Measurements from ENCODE around the gene PRPF40A.

PRPF40A gene

DNA sequence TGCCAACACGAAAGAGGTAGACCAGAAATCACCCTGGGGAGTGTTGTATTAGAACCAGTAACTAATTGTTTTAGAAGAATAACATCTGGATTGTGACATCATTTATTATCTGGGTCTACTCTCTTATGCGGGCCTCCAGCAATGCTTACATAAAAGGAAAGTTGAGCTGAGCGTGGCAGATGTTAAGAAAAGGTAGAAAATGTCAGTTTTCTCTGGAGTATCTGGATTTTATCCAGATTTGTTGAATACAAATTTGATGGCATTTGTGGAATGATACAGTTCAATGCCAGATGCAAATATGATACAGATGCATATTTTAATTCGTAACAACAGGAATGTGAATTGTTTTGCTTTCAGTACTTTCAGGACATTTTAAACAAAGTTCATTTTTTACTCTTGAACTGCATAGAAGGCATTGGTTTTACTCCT is 90.3 kb downstream of the PRPF40A start:
- H3F3A ChIP-seq (ENCODE audit: low read depth) = no peaks in the 10 kb centered on the region
- no peak overlapping the region; the same call in 1 of the 2 replicates for H2AFZ ChIP-seq (ENCODE audit: low read length)
- H3K27me3 ChIP-seq (ENCODE audit: insufficient read depth, low read length, poor library complexity, severe bottlenecking) = no peaks in the 10 kb centered on the region
- H3K4me3 ChIP-seq (ENCODE audit: low read length, poor library complexity, severe bottlenecking) = no peak overlapping the region
- TF ChIP-seq EZH2phosphoT487 (IDR thresholded peaks at IDR 0.05; ENCODE audit: borderline replicate concordance) = no peak
- TF ChIP-seq, protein P1, sequence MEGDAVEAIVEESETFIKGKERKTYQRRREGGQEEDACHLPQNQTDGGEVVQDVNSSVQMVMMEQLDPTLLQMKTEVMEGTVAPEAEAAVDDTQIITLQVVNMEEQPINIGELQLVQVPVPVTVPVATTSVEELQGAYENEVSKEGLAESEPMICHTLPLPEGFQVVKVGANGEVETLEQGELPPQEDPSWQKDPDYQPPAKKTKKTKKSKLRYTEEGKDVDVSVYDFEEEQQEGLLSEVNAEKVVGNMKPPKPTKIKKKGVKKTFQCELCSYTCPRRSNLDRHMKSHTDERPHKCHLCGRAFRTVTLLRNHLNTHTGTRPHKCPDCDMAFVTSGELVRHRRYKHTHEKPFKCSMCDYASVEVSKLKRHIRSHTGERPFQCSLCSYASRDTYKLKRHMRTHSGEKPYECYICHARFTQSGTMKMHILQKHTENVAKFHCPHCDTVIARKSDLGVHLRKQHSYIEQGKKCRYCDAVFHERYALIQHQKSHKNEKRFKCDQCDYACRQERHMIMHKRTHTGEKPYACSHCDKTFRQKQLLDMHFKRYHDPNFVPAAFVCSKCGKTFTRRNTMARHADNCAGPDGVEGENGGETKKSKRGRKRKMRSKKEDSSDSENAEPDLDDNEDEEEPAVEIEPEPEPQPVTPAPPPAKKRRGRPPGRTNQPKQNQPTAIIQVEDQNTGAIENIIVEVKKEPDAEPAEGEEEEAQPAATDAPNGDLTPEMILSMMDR (conservative IDR thresholded peaks at IDR 0.05; ENCODE audit: low read length) = no peak
- H3K79me2 ChIP-seq (ENCODE audit: insufficient read depth, low read length) = no peaks in the 10 kb centered on the region
- no peaks in the 10 kb centered on the region for H4K20me1 ChIP-seq (ENCODE audit: insufficient read depth, low read length, poor library complexity, severe bottlenecking)
- H3K9me3 ChIP-seq (ENCODE audit: insufficient read depth, low read depth, low read length) = no peaks in the 10 kb centered on the region
- H3K9ac ChIP-seq (ENCODE audit: low read depth, low read length, poor library complexity, severe bottlenecking) = no peak overlapping the region
- no peaks in the 10 kb centered on the region for H3K4me1 ChIP-seq (ENCODE audit: insufficient read depth, low read length, poor library complexity, severe bottlenecking)
- H3K4me2 ChIP-seq (ENCODE audit: low read depth, low read length, poor library complexity, severe bottlenecking) = no peak overlapping the region
- H3K36me3 ChIP-seq (ENCODE audit: insufficient read depth, low read length) = no peaks in the 10 kb centered on the region
- no peaks in the 10 kb centered on the region for H3K9me2 ChIP-seq (replicated peaks; ENCODE audit: low read depth, low read length)

DNA sequence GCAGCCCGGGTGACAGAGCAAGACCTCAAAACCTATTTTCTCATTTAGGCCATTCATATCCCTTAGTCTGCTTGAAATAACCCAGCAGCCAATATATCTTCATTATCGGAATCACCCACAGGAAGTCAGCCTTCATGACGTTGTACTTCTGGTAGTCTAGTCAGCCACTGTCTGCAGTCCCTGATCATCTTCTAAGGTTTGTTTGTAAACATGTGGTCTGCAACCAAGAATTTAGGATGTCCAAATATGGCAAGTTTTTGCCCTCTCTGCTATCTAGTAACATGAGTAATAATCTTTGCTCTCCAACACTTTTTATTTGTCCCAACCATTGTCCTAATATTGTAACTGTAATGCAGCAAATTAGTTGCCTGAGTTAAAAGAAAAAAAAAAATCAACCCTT is 92.5 kb downstream of the PRPF40A start:
- Histone ChIP-seq H2AFZ (ENCODE audit: low read length) (no peak overlapping the region), H3K36me3 (ENCODE audit: insufficient read depth, low read length) (no peaks in the 10 kb centered on the region), H3K79me2 (ENCODE audit: insufficient read depth, low read length) (no peaks in the 10 kb centered on the region), H3K4me1 (ENCODE audit: insufficient read depth, low read length, poor library complexity, severe bottlenecking) (no peaks in the 10 kb centered on the region), H3K4me2 (ENCODE audit: low read depth, low read length, poor library complexity, severe bottlenecking) (no peak overlapping the region), H3K4me3 (ENCODE audit: low read length, poor library complexity, severe bottlenecking) (no peak overlapping the region), H3F3A (ENCODE audit: low read depth) (no peaks in the 10 kb centered on the region), H3K9me3 (ENCODE audit: insufficient read depth, low read depth, low read length) (no peaks in the 10 kb centered on the region), H3K27me3 (ENCODE audit: insufficient read depth, low read length, poor library complexity, severe bottlenecking) (no peaks in the 10 kb centered on the region), H3K9me2 (replicated peaks; ENCODE audit: low read depth, low read length) (no peaks in the 10 kb centered on the region), H4K20me1 (ENCODE audit: insufficient read depth, low read length, poor library complexity, severe bottlenecking) (no peaks in the 10 kb centered on the region), H3K9ac (ENCODE audit: low read depth, low read length, poor library complexity, severe bottlenecking) (no peak overlapping the region)
- no peak for TF ChIP-seq EZH2phosphoT487 (IDR thresholded peaks at IDR 0.05; ENCODE audit: borderline replicate concordance)
- TF ChIP-seq, protein P1 (conservative IDR thresholded peaks at IDR 0.05; ENCODE audit: low read length) = no peak

DNA sequence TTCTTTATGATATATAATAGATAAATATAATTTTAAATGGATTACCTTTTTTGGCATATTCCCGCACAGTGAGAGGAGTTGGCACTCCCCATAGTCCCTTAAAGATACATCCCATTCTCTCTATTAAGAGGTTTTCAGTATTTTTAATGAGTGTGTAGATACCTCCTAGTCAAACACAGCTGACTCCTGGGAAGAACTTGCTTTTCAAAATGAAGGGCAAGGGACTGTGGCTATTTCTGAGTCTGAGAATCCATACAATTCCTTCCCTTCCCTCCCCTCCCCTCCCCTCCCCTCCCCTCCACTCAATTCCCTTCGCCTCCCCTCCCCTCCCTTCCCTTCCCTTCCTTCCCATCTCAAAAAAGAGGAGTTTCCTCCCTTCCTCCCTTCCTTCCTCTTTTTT is 93.5 kb downstream of the PRPF40A start:
- Histone ChIP-seq H3K9me2 (replicated peaks; ENCODE audit: low read depth, low read length) (no peaks in the 10 kb centered on the region), H3K9me3 (ENCODE audit: insufficient read depth, low read depth, low read length) (no peaks in the 10 kb centered on the region), H3K4me1 (ENCODE audit: insufficient read depth, low read length, poor library complexity, severe bottlenecking) (no peaks in the 10 kb centered on the region), H4K20me1 (ENCODE audit: insufficient read depth, low read length, poor library complexity, severe bottlenecking) (no peaks in the 10 kb centered on the region), H3K79me2 (ENCODE audit: insufficient read depth, low read length) (no peaks in the 10 kb centered on the region), H3K4me2 (ENCODE audit: low read depth, low read length, poor library complexity, severe bottlenecking) (no peak overlapping the region), H3F3A (ENCODE audit: low read depth) (no peaks in the 10 kb centered on the region), H2AFZ (ENCODE audit: low read length) (no peak overlapping the region), H3K36me3 (ENCODE audit: insufficient read depth, low read length) (no peaks in the 10 kb centered on the region), H3K4me3 (ENCODE audit: low read length, poor library complexity, severe bottlenecking) (no peak overlapping the region), H3K9ac (ENCODE audit: low read depth, low read length, poor library complexity, severe bottlenecking) (no peak overlapping the region), H3K27me3 (ENCODE audit: insufficient read depth, low read length, poor library complexity, severe bottlenecking) (no peaks in the 10 kb centered on the region)
- no peak for TF ChIP-seq EZH2phosphoT487 (IDR thresholded peaks at IDR 0.05; ENCODE audit: borderline replicate concordance)
- TF ChIP-seq, protein P1 (conservative IDR thresholded peaks at IDR 0.05; ENCODE audit: low read length) = no peak

Data from Loucy (cell line).